Nephron progenitor cell (in vitro differentiated cells): ENCODE data around the gene TDRD1.
"Not testable (repeated sequence)": the region's sequence is repeated elsewhere in the genome, so short reads cannot be mapped to it uniquely, and the experiment has no call there.

ENCODE experiments used
- DNase-seq: peaks from one replicate; pipeline ENCODE4 v3.0.0; 2021
- H3K27ac Mint-ChIP-seq: 2 replicates; pipeline ENCODE4 v1.8.0; 2021; ENCODE audit warnings: mild to moderate bottlenecking, moderate library complexity, mixed read lengths
- H3K27me3 Mint-ChIP-seq: 2 replicates; pipeline ENCODE4 v1.8.0; 2021; ENCODE audit warnings: mild to moderate bottlenecking, low read depth, mixed read lengths; ENCODE audit not compliant: poor library complexity
- H3K36me3 Mint-ChIP-seq: 2 replicates; pipeline ENCODE4 v1.8.0; 2021; ENCODE audit warnings: low read depth, mixed read lengths
- H3K4me1 Mint-ChIP-seq: 2 replicates; pipeline ENCODE4 v1.8.0; 2021; ENCODE audit warnings: mixed read lengths
- H3K4me3 Mint-ChIP-seq: 2 replicates; pipeline ENCODE4 v1.8.0; 2021; ENCODE audit warnings: mild to moderate bottlenecking, moderate library complexity, mixed read lengths
- H3K9me3 Mint-ChIP-seq: 2 replicates; pipeline ENCODE4 v1.8.0; 2021; ENCODE audit warnings: mild to moderate bottlenecking, moderate library complexity, mixed read lengths
- TF ChIP-seq, protein P1 (sequence below): fragments of 200-600 bp; sonication (generic); IDR thresholded peaks from 2 replicates; pipeline ENCODE4 v1.5.0; 2021; ENCODE audit warnings: antibody characterized with exemption

The TDRD1 gene

DNA sequence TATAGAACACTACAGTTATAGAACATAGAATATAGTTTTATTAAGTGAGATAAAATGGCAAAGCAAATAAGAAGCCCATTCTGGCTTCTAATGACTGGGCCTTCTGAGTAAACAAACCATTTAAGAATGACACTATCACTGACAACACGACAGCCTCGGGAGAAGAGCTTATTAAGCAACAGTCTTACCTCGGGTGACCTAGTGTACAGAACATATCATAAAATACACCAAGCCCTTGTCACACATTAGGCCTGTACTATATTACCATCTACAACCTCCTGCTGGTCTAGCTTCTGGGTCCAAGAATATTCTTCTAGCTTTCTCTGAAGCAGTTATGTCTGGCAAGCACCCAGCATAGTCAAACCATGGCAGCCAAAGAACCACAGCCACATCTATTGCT, 37.1 kb upstream of the TDRD1 start:
- TF ChIP-seq, protein P1, sequence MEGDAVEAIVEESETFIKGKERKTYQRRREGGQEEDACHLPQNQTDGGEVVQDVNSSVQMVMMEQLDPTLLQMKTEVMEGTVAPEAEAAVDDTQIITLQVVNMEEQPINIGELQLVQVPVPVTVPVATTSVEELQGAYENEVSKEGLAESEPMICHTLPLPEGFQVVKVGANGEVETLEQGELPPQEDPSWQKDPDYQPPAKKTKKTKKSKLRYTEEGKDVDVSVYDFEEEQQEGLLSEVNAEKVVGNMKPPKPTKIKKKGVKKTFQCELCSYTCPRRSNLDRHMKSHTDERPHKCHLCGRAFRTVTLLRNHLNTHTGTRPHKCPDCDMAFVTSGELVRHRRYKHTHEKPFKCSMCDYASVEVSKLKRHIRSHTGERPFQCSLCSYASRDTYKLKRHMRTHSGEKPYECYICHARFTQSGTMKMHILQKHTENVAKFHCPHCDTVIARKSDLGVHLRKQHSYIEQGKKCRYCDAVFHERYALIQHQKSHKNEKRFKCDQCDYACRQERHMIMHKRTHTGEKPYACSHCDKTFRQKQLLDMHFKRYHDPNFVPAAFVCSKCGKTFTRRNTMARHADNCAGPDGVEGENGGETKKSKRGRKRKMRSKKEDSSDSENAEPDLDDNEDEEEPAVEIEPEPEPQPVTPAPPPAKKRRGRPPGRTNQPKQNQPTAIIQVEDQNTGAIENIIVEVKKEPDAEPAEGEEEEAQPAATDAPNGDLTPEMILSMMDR: no peak
- H3K4me1 Mint-ChIP-seq: peaks cover 5% of the 10 kb centered on the region
- H3K36me3 Mint-ChIP-seq: peaks cover 43% of the 10 kb centered on the region
- H3K27ac Mint-ChIP-seq: no peak overlapping the region
- H3K4me3 Mint-ChIP-seq: no peak overlapping the region
- peaks cover 4% of the 10 kb centered on the region for H3K9me3 Mint-ChIP-seq
- no peak for DNase-seq
- H3K27me3 Mint-ChIP-seq: no peaks in the 10 kb centered on the region

DNA sequence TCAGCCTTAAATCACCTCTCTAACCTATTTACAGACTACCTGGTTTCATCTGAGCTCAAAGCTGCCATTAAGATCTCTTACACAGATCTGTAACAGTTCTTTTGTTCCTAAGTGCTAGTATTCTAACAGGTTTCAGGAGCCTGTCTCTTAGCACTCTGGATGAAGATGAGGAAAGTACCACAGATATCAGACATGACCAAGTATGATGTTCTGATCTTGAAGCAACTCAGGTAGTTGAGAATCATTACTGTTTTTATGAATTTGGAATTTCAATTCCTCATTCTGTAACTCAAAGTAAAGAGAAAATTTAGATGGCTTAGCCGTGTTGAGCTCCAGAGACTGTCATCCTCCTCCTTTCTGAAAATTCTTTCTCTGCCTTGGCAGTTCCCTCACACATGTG, 36.0 kb upstream of the TDRD1 start:
- H3K36me3 Mint-ChIP-seq: peaks cover 49% of the 10 kb centered on the region
- peaks cover 4% of the 10 kb centered on the region for H3K9me3 Mint-ChIP-seq
- H3K4me3 Mint-ChIP-seq: no peak overlapping the region
- peaks cover 5% of the 10 kb centered on the region for H3K4me1 Mint-ChIP-seq
- H3K27me3 Mint-ChIP-seq: no peaks in the 10 kb centered on the region
- DNase-seq: no peak
- peak overlapping the region; percentile 53 for H3K27ac Mint-ChIP-seq
- TF ChIP-seq, protein P1: no peak

DNA sequence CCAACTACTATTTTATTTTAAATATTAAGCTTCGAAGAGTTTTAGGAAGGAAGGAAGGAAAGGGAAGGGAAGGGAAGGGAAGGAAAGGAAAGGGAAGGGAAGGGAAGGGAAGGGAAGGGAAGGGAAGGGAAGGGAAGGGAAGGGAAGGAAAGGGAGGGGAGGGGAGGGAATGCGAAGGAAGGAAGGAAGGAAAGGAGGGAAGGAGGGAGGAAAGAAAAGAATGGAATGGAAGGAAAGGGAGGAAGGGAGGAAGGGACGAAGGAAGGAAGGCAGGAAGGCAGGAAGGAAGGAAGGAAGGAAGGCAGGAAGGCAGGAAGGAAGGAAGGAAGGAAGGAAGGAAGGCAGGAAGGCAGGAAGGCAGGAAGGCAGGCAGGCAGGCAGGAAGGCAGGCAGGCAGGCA, 29.7 kb upstream of the TDRD1 start:
- not testable (repeated sequence) for DNase-seq, H3K27ac Mint-ChIP-seq, H3K27me3 Mint-ChIP-seq

DNA sequence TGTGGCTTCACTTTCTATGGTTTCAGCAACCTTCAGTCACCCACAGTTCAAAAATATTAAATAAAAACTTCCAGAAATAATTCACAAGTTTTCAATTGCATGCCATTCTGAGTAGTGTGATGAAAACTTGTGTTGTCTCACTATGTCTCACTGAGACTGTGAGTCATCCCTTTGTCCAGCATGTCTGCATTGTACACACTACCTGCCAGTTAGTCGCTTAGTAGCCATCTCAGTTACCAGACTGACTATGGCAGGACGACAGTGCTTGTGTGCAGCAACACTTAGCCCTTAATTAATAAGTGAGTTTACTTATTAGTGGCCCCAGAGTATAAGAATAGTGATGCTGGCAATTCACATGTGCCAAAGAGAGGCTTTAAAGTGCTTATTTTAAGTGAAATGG, 27.7 kb upstream of the TDRD1 start:
- TF ChIP-seq, protein P1: no peak
- no peaks in the 10 kb centered on the region for H3K4me1 Mint-ChIP-seq
- H3K36me3 Mint-ChIP-seq: peaks cover 72% of the 10 kb centered on the region
- no peak for DNase-seq
- H3K27me3 Mint-ChIP-seq: no peaks in the 10 kb centered on the region
- no peak overlapping the region for H3K27ac Mint-ChIP-seq
- H3K9me3 Mint-ChIP-seq: peaks cover 3% of the 10 kb centered on the region
- H3K4me3 Mint-ChIP-seq: no peak overlapping the region

More for the DNA sequence above, 29.7 kb upstream of the TDRD1 start:
- H3K36me3 Mint-ChIP-seq: peaks cover 76% of the 10 kb centered on the region
- not testable (repeated sequence) for H3K4me3 Mint-ChIP-seq, H3K9me3 Mint-ChIP-seq, H3K4me1 Mint-ChIP-seq

DNA sequence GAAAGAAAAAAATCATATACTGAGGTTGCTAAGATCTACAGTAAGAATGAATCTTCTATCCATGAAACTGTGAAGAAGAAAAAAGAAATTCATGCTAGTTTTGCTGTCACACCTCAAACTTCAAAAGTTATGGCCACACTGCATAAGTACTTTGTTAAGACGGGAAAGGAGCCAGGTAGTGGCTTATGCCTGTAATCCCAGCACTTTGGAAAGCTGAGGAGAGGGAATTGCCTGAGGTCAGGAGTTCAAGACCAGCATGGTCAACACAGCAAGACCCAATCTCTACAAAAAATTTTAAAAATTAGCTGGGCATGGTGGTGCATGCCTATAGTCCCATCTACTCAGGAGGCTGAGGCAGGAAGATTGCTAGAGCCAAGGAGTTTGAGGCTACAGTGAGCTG, 27.3 kb upstream of the TDRD1 start:
- Mint-ChIP-seq H3K9me3 (peaks cover 3% of the 10 kb centered on the region), H3K27ac (no peak overlapping the region), H3K4me3 (no peak overlapping the region), H3K27me3 (no peaks in the 10 kb centered on the region), H3K36me3 (peaks cover 72% of the 10 kb centered on the region), H3K4me1 (no peaks in the 10 kb centered on the region)
- no peak for DNase-seq
- TF ChIP-seq, protein P1: no peak

DNA sequence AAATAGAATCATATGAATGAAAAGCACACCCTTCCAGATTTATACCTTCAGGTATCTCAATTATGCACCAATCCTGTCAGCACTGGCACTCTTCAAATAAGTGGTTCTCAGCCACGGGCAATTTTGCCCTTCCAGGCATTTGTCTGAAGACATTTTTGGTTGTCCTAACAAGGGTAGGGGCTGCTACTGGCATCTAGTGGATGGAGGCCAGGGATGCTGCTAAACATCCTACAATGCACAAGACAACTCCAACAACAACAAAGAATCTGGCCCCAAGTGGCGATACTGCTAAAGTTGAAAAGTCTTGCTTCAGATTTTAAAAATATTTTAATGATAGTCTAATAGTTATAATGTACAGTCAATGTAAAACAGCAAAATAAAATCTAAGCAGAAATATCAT, 21.2 kb upstream of the TDRD1 start:
- DNase-seq: no peak
- peaks cover 55% of the 10 kb centered on the region for H3K36me3 Mint-ChIP-seq
- TF ChIP-seq, protein P1: no peak
- H3K4me3 Mint-ChIP-seq: no peak overlapping the region
- H3K27me3 Mint-ChIP-seq: no peaks in the 10 kb centered on the region
- no peak overlapping the region for H3K27ac Mint-ChIP-seq
- H3K9me3 Mint-ChIP-seq: peaks cover 3% of the 10 kb centered on the region
- no peaks in the 10 kb centered on the region for H3K4me1 Mint-ChIP-seq
